GM19467 (cell line): ENCODE results near the gene SNRPA1.

Experiments
- ATAC-seq: cut with Tn5 transposase; IDR thresholded peaks from one replicate; pipeline ENCODE4 v1.9.1; 2021; ENCODE audit warnings: mild to moderate bottlenecking, moderate library complexity; ENCODE audit not compliant: unreplicated experiment

SNRPA1 gene

GRCh38 chr15:101320501-101321052, 25.5 kb upstream of the SNRPA1 start:
- ATAC-seq = no peak

- ATAC-seq = no peak
These were observed 23.8 kb upstream of the SNRPA1 start for GRCh38 chr15:101318839-101319238.

- no peak for ATAC-seq
These were observed 23.2 kb upstream of the SNRPA1 start for GRCh38 chr15:101318147-101318819.

- no peak for ATAC-seq
These were observed 22.4 kb upstream of the SNRPA1 start for GRCh38 chr15:101317336-101317872.

GRCh38 chr15:101316529-101316928, 21.5 kb upstream of the SNRPA1 start:
- ATAC-seq = no peak

GRCh38 chr15:101315736-101316135, 20.7 kb upstream of the SNRPA1 start:
- no peak for ATAC-seq

- no peak for ATAC-seq
These were observed 19.5 kb upstream of the SNRPA1 start for GRCh38 chr15:101314336-101315125.

GRCh38 chr15:101313041-101313761, 18.2 kb upstream of the SNRPA1 start:
- no peak for ATAC-seq

GRCh38 chr15:101310508-101310907, 15.5 kb upstream of the SNRPA1 start:
- ATAC-seq = no peak

GRCh38 chr15:101310161-101310480, 15.1 kb upstream of the SNRPA1 start:
- no peak for ATAC-seq

GRCh38 chr15:101309436-101310160, 14.6 kb upstream of the SNRPA1 start:
- ATAC-seq = no peak

- no peak for ATAC-seq
These were observed 13.8 kb upstream of the SNRPA1 start for GRCh38 chr15:101308604-101309435.

- no peak for ATAC-seq
These were observed 13.0 kb upstream of the SNRPA1 start for GRCh38 chr15:101307897-101308603.

GRCh38 chr15:101307048-101307896, 12.2 kb upstream of the SNRPA1 start:
- no peak for ATAC-seq

GRCh38 chr15:101306341-101307047, 11.4 kb upstream of the SNRPA1 start:
- no peak for ATAC-seq

GRCh38 chr15:101305820-101306255, 10.8 kb upstream of the SNRPA1 start:
- no peak for ATAC-seq

GRCh38 chr15:101303408-101303807, 8.4 kb upstream of the SNRPA1 start:
- no peak for ATAC-seq
